CMK (cell line): ENCODE measurements around the gene LRRC63.

ENCODE experiments used
- DNase-seq: peaks from one replicate; pipeline ENCODE4 v3.0.0-alpha.2; 2010; ENCODE audit warnings: low read depth

The LRRC63 gene

GRCh38 chr13:46313432-46314257, 101.9 kb downstream of the LRRC63 start:
- no peak for DNase-seq

GRCh38 chr13:46314587-46314986, 102.9 kb downstream of the LRRC63 start:
- DNase-seq = no peak

- DNase-seq = no peak
Measured at GRCh38 chr13:46315036-46315435, 103.3 kb downstream of the LRRC63 start.

GRCh38 chr13:46315491-46316075, 103.9 kb downstream of the LRRC63 start:
- no peak for DNase-seq

- DNase-seq = no peak
Measured at GRCh38 chr13:46317120-46317519, 105.4 kb downstream of the LRRC63 start.

GRCh38 chr13:46318986-46319385, 107.3 kb downstream of the LRRC63 start:
- no peak for DNase-seq

- DNase-seq = no peak
Measured at GRCh38 chr13:46320406-46320805, 108.7 kb downstream of the LRRC63 start.

- DNase-seq = no peak
Measured at GRCh38 chr13:46320821-46321220, 109.1 kb downstream of the LRRC63 start.

- DNase-seq = peak; percentile 22
Measured at GRCh38 chr13:46321494-46322225, 109.9 kb downstream of the LRRC63 start.

GRCh38 chr13:46324976-46325375, 113.2 kb downstream of the LRRC63 start:
- DNase-seq = no peak
